DLD1 (cell line): Measurements from ENCODE around the gene EMSY.
"Not testable (repeated sequence)": the region's sequence is repeated elsewhere in the genome, so short reads cannot be mapped to it uniquely, and the experiment has no call there.

Experiments used
- in situ Hi-C: cut with HindIII; loops from 2 replicates; pipeline ENCODE4 v1.10.0; 2017; ENCODE audit warnings: low sequenced_read_pairs

EMSY gene

GRCh38 chr11:76567261-76567660 is 122.4 kb downstream of the EMSY start:
- in situ Hi-C loops: no loop called here

DNA sequence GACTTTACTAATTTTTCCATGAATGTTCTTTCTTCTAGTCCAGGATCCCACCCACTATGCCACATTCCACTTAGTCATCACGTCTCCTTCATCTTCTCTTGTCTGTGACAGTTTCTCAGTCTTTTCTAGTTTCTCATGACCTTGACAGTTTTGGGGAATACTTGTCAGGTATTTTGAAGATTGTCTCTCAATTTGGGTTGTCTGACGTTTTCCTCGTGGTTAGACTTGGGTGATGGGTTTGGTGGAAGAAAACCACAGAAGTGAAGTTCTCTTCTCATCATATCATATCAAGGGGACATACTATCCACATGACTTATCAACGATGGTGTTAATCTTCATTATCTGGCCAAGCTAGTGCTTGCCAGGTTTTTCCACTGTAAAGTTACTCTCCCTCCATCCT is 123.3 kb downstream of the EMSY start:
- in situ Hi-C loops: no loop called here

DNA sequence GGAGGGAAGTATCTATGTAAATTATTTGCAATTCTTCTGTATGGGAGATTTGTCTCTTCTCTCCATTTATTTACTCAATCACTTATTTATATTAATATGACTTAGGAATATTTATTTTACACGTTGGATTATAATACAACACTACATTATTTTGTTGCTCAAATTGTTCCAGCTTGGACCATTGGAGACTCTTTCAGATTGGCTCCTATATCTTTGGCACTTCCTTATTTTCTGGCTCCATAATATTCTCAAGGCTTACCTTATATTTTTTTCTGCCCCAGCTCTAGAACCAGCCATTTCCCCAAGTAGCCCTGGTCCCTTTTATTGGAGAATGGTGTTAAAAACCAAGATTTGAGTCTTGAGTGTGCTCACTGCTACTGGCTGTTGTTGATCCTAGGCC is 123.8 kb downstream of the EMSY start:
- in situ Hi-C loops: no loop called here

DNA sequence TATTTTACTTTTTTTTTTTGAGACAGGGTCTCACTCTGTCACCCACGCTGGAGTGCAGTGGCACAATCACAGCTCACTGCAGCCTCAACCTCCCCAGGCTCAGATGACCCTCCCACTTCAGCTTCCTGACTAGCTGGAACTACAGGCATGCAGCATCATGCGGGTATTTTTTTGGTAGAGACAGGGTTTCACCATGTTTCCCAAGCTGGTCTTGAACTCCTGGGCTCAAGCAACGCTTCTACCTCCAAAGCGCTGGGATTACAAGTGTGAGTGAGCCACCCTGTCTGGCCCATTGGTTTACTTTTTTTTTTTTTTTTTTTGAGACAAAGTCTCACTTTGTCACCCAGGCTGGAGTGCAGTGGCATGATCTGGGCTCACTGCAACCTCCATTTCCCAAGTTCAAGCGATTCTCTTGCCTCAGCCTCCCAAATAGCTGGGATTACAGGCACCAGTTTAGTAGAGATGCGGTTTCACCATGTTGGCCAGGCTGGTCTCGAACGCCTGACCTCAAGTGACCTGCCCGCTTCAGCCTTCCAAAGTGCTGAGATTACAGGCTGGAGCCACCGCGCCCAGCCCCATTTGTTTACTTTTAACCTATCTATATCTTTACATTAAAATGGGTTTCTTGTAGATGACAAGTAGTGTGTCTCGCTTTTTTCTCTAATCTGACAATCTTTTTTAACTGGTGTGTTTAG is 127.5 kb downstream of the EMSY start:
- in situ Hi-C loops: not testable (repeated sequence)

DNA sequence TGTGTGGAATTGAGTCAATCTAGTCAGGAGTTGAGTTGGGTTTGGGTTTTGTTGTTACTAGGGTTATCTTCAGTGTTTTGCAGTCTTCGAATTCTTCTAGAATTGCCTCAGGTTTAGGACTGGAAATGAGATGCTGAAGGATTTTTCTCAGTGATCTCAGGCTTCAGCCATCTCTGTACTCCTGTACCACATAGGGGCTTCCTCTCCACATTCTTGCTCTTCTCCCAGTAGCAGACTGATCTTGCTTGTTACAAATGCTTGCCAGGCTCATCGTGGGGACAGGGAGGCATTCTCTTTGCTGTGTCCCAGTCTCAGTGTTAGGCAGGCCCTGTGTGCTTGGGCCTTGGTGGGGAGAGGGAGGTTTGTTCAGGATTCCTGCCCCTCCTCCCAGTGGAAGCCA is 129.6 kb downstream of the EMSY start:
- in situ Hi-C loops: no loop called here

- in situ Hi-C loops: no loop called here
These were observed 130.1 kb downstream of the EMSY start for GRCh38 chr11:76574879-76575278.

DNA sequence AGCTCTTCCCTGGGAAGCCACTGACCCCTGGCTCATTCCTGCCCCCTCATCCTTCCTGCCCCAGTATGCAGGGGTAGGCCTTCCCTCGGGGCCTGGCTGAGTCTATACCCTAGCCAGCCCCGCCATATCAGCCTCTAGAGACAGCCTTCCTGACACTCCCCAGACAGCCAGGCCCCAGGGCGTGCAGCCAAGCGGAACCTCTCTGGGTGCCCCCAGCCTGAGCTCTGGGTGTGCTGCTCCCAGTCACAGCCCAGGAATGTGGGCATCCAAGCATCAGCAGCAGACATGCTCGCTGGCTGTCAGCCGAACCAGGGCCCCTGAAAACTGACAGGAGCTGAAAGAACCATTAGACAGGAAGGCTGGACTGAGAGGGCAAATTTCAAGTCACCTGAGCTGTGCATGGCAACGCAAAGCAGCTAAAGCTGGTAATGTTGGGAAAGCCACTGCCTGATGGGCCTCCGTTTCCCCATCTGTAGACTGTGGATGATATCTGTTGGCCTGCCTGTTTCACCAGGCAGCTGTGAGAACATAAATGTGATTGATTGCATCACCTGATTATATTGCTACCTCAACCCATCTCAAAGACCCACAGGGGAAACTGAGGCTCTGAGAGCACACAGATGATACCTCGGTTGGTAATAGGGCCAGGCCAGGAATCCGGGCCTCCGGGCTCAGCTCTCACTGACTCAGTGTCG is 132.6 kb downstream of the EMSY start:
- in situ Hi-C loops: no loop called here

- in situ Hi-C loops: no loop called here
These were observed 133.3 kb downstream of the EMSY start for GRCh38 chr11:76577921-76578653.

DNA sequence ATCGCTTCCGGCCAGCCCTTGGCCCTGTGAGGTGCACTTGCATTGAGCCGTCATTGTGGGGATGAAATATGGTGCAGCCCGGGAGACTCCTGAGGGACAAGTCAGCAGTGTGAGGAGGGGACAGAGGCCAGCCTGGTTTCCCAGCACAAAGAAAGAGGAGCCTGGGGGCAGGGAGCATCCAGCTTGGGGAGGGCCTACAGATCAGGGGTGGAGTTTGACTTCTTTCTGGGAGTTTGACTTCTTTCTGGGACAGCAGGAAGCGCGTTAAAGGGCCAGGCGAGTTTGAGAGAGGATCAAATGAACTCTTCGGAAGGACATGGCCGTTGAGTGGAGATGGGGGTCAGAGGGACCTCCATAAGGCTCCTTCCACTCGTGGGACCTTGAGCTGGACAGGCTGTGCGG is 133.8 kb downstream of the EMSY start:
- in situ Hi-C loops: no loop called here

DNA sequence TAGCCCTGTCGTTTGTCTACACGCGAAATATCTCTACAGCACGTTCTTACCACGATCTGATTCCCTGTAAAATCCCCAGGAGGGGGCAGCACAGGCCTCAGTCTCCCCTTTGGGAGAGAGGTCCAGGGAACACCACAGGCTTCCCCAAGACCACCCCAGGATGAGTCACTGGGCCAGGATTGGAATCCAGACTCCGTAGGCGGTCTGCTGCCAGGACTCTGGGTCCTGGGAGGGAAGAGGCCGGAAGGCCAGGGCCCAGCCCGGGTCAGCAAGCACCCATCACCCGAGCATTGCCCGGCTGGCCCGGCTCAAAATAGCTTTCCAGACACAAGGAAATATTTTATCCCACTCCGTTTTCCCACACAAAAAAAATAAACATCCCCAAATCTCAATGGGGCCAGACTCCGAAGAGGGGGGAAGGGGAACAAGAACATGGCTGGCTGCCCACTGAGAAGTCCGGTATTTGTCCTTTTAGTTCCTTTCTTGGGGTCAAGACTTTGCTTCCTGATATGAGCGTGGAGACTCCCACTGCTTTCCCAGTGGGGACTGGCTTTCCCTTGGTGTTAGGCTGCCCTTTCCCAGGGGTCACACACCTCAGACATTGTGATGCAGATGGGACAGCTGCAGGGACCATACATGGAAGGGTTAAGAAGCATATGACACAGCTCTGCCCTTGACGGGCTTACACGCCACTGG is 134.4 kb downstream of the EMSY start:
- in situ Hi-C loops: no loop called here

GRCh38 chr11:76579752-76580151 is 134.9 kb downstream of the EMSY start:
- in situ Hi-C loops: no loop called here

DNA sequence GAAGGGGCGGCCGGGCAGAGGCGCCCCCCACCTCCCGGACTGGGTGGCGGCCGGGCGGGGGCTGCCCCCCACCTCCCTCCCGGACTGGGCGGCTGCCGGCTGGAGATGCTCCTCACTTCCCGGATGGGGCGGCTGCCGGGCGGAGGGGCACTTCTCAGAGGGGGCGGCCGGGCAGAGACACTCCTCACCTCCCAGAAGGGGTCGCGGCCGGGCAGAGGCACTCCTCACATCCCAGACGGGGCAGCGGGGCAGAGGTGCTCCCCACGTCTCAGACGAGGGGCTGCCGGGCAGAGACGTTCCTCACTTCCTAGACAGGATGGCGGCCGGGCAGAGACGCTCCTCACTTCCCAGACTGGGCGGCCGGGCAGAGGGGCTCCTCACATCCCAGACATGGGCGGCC is 137.7 kb downstream of the EMSY start:
- in situ Hi-C loops: not testable (repeated sequence)

DNA sequence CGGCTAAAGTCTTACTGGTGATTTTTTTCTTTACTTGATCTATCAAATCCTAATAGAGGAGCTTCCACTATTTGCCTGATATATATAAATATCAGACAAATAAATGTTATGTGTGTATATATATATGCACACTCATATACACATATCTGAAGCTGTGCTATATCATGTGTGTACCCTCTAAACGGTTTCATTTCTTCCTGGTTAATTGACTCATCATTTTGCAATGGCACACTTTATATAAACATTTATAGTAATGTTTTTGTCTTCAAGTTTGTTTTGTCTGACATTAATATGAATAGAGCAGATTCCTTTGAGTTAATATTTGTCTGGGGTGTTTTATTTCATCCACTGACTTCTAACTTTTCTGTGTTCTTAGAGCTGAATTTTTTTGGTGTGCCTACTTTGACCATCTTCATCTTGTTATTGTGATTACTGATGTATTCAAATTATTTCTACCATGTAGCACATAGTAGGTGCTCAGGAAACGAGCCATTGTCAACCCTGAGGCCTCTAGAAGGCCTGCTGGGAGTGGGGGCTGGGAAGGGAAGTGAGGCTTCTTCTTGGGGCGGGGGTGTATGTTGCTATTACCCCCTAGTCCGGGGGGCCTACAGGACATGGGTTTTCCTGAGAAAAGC is 143.1 kb downstream of the EMSY start:
- in situ Hi-C loops: no loop called here

DNA sequence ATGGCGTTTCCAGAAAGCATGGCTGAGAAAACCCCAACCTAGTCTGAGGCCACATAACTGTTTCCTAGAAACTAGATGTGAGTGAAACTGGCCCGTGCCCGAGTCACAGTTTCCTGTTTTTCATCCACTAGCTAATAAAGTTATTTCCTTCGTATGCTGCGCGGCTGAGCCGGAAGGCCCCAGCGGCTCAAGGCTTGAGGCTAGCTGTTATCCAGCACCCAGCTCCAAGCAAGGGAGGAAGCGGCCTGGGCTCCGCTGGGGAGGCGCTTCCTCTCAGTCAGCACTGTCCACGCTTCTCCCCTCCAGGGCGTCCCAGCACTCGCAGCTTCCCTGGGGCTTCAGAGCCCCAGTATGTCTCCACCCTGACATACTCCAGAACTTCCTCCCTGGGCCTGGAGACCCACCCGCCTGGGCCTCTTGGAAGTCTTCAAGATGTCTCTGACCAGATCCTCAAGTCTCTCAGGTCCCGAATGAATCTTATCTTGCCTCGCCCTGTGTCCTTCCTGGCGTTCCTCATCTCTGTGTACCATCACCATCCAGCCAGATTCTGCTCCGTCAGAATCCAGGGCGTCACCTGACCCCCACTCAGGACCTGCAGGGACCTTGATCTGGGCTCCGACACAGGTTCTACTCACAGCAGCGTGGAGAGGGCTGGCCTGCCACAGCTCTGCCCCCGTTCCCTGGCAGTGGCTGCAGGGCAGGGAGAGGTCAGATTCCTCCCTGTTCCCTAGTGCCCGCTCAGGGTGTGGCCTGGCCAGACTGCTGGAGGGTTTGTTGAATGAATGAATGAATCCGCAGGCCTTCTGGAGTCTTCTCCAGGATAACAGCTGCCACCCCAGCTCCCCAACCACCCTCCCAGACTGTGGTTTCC is 143.9 kb downstream of the EMSY start:
- in situ Hi-C loops: no loop called here

DNA sequence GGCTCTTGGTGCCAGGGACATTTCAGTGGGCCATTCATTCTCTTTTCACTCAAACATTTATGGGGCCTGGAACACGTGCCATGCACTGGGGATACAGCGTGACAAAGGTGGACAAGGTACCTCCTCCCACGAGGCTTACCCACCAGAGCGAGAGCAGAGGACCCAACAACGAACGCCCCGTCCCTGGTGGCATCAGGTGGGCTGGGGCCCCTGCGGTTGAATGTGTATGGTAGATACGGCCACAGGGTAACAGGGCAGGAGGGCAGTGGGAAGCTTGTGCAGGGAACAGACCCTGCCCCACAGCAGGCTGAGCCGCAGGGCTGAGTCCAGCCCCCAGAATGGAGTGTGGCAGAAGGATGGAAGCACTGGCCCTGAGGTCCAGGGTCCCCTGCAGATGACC is 144.7 kb downstream of the EMSY start:
- in situ Hi-C loops: no loop called here

DNA sequence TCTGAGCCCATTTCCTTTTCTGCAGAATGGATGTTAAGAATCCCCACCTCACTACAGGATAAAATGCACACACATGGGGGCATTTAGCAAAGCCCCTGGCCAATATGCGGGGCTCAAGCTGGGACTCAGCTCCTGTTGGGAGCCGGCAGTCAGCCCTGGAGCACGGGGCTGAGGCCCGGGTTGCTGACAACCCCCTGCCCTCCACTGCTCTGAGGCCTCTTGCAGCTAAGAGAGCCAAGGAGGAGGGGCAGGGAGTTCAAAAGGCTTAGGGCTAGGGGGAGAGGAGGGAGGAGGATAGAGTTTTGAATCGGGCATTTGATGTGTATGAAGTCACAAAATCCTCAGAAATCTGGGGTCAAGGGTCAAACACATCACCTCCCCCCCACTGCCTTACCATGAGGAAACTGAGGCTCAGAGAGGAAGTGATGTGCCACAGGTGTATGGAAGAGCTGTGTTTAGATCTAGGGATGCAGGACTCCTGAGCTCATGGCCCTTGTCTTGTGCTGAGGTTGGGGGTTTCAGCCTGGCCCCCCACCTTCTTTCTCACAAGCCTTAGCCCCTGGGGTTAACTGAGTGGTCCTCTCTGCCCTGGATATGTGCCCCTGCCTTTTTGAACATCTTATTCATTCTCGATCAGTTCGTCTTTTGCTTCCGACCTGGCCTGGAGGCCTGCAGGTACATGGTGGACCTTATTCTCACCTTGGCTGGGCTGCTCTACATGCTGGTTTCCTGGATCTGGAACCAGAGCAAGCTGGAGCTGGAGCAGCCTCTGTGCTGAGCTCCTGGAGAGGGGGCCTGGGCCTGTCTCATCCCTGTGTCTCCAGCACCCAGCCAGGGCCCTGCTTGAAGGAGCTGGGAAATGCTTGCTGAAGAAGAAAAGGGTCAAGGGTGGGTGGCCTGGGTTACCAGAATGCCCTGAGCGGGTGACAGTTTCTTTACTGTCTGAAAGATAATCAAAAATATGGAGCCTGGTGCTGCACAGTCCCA is 145.4 kb downstream of the EMSY start:
- in situ Hi-C loops: no loop called here

GRCh38 chr11:76591416-76591815 is 146.6 kb downstream of the EMSY start:
- in situ Hi-C loops: no loop called here

DNA sequence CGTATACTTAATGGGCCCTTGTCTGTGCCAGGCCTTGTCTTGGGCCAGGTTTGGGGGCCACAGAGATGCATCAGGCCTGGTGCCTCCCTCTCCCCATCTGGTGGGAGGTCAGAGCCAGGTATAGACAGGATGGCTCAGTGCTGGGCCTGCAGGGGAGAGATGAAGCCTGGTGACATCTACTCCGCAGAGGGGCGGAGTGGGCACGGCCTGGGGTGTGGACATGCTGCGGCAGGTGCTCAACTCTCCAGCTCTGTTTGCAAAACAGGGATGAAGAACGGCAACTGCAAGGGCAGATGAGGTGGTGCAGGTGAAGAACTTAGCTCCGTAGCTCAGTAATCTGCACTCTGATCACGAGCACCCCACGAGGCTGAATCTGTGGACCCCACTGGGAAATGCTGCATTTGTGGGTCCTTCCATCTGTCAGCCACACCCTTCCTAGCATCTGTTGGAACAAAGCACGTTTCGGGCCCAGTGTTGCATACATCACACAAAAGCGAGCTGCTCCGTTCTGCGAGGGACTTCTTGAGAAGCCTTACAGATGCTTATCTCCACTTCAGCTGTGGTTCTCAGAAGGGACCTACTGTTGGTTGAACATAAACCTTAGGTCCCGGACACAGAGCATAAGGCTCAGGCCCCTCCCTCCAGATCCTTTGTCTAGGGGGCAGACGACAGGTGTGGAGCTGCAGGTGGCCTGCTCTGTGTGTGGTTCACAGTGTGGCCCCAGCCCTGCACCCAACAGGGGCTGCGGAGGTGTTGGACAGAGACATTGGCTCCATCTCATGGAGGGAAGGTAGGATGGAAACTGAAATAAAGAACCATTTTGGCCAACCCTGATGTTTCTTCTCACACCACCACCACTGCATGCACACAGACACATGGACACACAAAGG is 147.5 kb downstream of the EMSY start:
- in situ Hi-C loops: no loop called here
